Hematopoietic multipotent progenitor cell treated with erythropoietin and hydrocortisone succinate and interleukin-3 and kit ligand, for 17 days (in vitro differentiated cells): Measurements from ENCODE around the gene NEMP1.

Source experiments
- DNase-seq: peaks from one replicate; pipeline ENCODE4 v3.0.0-alpha.2; 2015; ENCODE audit warnings: low spot score

The NEMP1 gene

GRCh38 chr12:57106021-57106708, 27.6 kb upstream of the NEMP1 start:
- DNase-seq = no peak

- no peak for DNase-seq
Observed at GRCh38 chr12:57105011-57105753, 26.6 kb upstream of the NEMP1 start.

GRCh38 chr12:57104292-57104910, 25.8 kb upstream of the NEMP1 start:
- DNase-seq = no peak

GRCh38 chr12:57103856-57104255, 25.3 kb upstream of the NEMP1 start:
- DNase-seq = no peak

- peak; percentile 37 for DNase-seq
Observed at GRCh38 chr12:57101892-57102695, 23.5 kb upstream of the NEMP1 start.

GRCh38 chr12:57099766-57100165, 21.2 kb upstream of the NEMP1 start:
- no peak for DNase-seq

GRCh38 chr12:57099047-57099714, 20.6 kb upstream of the NEMP1 start:
- no peak for DNase-seq

- no peak for DNase-seq
Observed at GRCh38 chr12:57098546-57098945, 20.0 kb upstream of the NEMP1 start.

GRCh38 chr12:57097554-57097835, 18.9 kb upstream of the NEMP1 start:
- DNase-seq = no peak

GRCh38 chr12:57096748-57097553, 18.4 kb upstream of the NEMP1 start:
- DNase-seq = no peak

GRCh38 chr12:57096099-57096572, 17.5 kb upstream of the NEMP1 start:
- DNase-seq = no peak

GRCh38 chr12:57095440-57095839, 16.8 kb upstream of the NEMP1 start:
- no peak for DNase-seq

- no peak for DNase-seq
Observed at GRCh38 chr12:57094208-57095160, 15.9 kb upstream of the NEMP1 start.

- DNase-seq = peak; percentile 55
Observed at GRCh38 chr12:57093415-57094207, 15.0 kb upstream of the NEMP1 start.

GRCh38 chr12:57092876-57093414, 14.4 kb upstream of the NEMP1 start:
- DNase-seq = no peak

GRCh38 chr12:57092529-57092862, 13.9 kb upstream of the NEMP1 start:
- DNase-seq = no peak

- no peak for DNase-seq
Observed at GRCh38 chr12:57091638-57092528, 13.3 kb upstream of the NEMP1 start.
